Pancreas (tissue), 10 donors: ENCODE data around the gene VWA2. TPM values are rescaled to one million over a fixed set of nuclear protein-coding genes. Genes with fewer than 3 reads are reported as not detected.

Source experiments
- ATAC-seq, 4 donors: fragments of 200-7000 bp; cut with Tn5 transposase; one replicate each; pipeline versions ENCODE4 v1.8.0 to v1.9.1; 2020; ENCODE audit warnings: mild to moderate bottlenecking in 4 of 4, moderate library complexity in 4 of 4
- DNase-seq, 6 donors: peaks; one replicate each; pipeline ENCODE4 v3.0.0-alpha.2; 2020
- FAIRE-seq: peaks from 2 replicates; lab custom pipeline; 2012; peaks lifted over from hg19 to GRCh38; lab: Jason Lieb, UNC
- H3K27ac ChIP-seq, 4 donors: fragments of 200-600 bp; sonication (generic); 1 replicate in 3 of 4; 2 replicates in 1 of 4; pipeline versions ENCODE4 v1.5.0 to v1.8.0; 2020
- H3K27me3 ChIP-seq, 4 donors: fragments of 200-600 bp; one replicate each; pipeline ENCODE4 v1.8.0; 2021
- H3K36me3 ChIP-seq, 3 donors: fragments of 200-600 bp; sonication (generic) in 1 of 3; one replicate each; pipeline versions ENCODE4 v1.5.0 to v1.8.0; 2020 to 2021
- H3K4me1 ChIP-seq, 3 donors: fragments of 200-600 bp; one replicate each; pipeline ENCODE4 v1.8.0; 2021
- H3K4me3 ChIP-seq, 4 donors: fragments of 200-600 bp; sonication (generic) in 2 of 4; one replicate each; pipeline versions ENCODE4 v1.5.0 to v1.8.0; 2020 to 2021
- H3K9me3 ChIP-seq, 4 donors: fragments of 200-600 bp; one replicate each; pipeline ENCODE4 v1.8.0; 2021
- WGBS, 2 donors: extraction: QIAGEN DNeasy Blood & Tissue Kit; methylation state at CpG; one replicate each; pipeline ENCODE4 v1.1.7; 2013; 5-methylcytosine and 5-hydroxymethylcytosine counted together
- intact Hi-C, 3 donors: fragments of 100-400 bp; cut with DNase I; formaldehyde crosslinking; loops; one replicate each; pipeline versions ENCODE4 v1.11.1 to v1.14.2; 2022
- polyA plus RNA-seq, 2 donors: library from polyadenylated mRNA; stranded (reverse); fragments of 200-250 nt; gene quantifications; one replicate each; pipeline ENCODE4 v1.2.3, GENCODE V29; 2013
- total RNA-seq, 6 donors: library from RNA; stranded (reverse); fragmentation: NEBNext Ultra II Directional in 4 of 6; extraction: Animal tissue kit (Norgen Biotek cat#: 25700) in 4 of 6; gene quantifications; one replicate each; pipeline versions ENCODE4 v1.2.1 to v1.2.4, GENCODE V29; 2021 to 2023
- TF ChIP-seq, protein P1 (sequence below), 4 donors: fragments of 200-600 bp; sonication (generic) in 3 of 4; IDR thresholded peaks; one replicate each; pipeline versions ENCODE4 v1.5.0 to v1.8.0; 2021; ENCODE audit warnings: antibody characterized with exemption in 4 of 4
- donor health status: healthy with polysubstance abuse.
- donor health status: DM: no; HTN: no; CAD: no; lungs with moderate emphysema.
- donor health status: DM: no; HTN: no; CAD: no.
- donor health status: control.
- donor health status: control.
- donor health status: Bipolar disorder and iron deficiency.
- donor health status: DM: yes; HTN: yes; CAD: no.
- donor health status: DM: no; HTN: no; CAD: no.
- donor health status: DM: no; HTN: no; CAD: no.
- donor health status: DM: yes; HTN: yes; CAD: no.

Gene VWA2
- total and polyA plus RNA-seq, 8 donors: 1.4 to 9.5 (median 4.2) TPM

DNA sequence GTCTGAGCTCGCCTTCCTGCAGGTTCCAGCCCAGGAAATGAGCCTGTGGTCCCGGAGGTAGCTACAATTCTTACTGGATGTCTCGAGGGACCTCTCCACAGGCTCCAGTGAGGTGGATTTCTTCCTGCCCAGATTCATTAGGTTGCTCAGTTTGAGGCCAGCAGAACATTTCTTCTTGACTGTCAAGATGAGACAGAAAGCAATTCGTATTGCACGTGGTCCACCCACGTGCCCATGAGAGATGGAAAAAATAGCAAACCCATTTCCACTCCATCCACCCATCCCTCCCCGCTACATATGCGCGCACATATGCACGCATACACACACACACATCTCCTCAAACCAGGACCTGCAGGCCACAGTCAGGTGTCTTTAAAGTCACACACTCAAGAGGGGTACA lies 68.7 kb downstream of the VWA2 start:
- intact Hi-C loops: loop anchor here in 1 of 3 donors (10.0 kb wide), 1 partner anchor 237 kb away; no protein-coding TSS in a partner anchor
- TF ChIP-seq, protein P1, sequence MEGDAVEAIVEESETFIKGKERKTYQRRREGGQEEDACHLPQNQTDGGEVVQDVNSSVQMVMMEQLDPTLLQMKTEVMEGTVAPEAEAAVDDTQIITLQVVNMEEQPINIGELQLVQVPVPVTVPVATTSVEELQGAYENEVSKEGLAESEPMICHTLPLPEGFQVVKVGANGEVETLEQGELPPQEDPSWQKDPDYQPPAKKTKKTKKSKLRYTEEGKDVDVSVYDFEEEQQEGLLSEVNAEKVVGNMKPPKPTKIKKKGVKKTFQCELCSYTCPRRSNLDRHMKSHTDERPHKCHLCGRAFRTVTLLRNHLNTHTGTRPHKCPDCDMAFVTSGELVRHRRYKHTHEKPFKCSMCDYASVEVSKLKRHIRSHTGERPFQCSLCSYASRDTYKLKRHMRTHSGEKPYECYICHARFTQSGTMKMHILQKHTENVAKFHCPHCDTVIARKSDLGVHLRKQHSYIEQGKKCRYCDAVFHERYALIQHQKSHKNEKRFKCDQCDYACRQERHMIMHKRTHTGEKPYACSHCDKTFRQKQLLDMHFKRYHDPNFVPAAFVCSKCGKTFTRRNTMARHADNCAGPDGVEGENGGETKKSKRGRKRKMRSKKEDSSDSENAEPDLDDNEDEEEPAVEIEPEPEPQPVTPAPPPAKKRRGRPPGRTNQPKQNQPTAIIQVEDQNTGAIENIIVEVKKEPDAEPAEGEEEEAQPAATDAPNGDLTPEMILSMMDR (IDR thresholded peaks at IDR 0.05): no peak
- 86 to 91% methylated on average over 10 of the region's 10 CpGs for WGBS, 2 donors
- no peak overlapping the region for H3K27ac ChIP-seq
- ATAC-seq (no peak), FAIRE-seq (no peak), DNase-seq (no peak)
- no peak overlapping the region for H3K4me3 ChIP-seq
- H3K9me3 ChIP-seq: no peaks in the 10 kb centered on the region
- H3K4me1 ChIP-seq: no peaks in the 10 kb centered on the region
- no peaks in the 10 kb centered on the region for H3K36me3 ChIP-seq
- H3K27me3 ChIP-seq: no peaks in the 10 kb centered on the region

DNA sequence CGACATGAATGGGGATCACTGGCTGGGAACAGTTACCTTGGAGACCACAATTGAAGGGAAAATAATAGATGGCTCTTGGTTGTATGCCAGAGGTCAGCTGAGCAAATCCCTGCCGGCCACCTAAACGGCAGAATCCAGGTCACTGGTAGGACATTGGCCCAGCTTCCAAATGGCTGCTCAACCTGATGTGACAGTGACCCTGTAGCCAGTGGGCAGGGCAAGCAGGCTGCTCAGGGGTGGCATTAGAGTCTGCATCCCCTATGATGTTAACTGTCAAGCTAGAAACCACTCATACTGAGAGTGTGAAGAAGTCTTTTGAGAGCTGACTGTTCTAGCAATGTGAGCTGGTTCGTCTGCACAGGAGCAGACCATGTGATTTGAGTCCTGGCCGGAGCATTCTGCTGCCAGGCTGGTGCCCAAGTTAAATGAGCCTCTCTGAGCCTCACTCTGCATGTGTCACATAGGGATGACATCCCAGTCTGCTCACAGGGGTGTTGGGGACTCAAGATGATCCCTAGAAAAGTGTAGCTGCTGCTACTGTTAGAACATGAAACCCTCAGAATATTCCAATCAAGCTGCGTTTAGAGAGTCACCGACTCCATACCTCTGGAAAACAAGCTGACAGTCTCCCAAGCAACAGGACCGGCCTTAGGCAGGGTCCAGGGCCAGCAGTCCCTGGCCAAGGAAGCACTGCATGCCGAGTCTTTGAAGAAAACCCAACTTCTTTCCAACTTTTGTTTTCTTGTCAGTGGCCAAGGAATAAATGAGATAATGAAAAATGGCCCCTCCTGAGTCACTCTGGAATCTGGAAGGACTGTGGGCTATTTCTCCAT lies 69.7 kb downstream of the VWA2 start:
- FAIRE-seq: no peak
- Histone ChIP-seq H3K36me3 (no peaks in the 10 kb centered on the region), H3K27me3 (no peaks in the 10 kb centered on the region), H3K27ac (no peak overlapping the region), H3K4me3 (no peak overlapping the region), H3K4me1 (no peaks in the 10 kb centered on the region), H3K9me3 (no peaks in the 10 kb centered on the region)
- intact Hi-C loops: loop anchor here in 1 of 3 donors (10.0 kb wide), 1 partner anchor 236 kb away; no protein-coding TSS in a partner anchor
- WGBS, 2 donors: 67 to 68% methylated on average over 9 of the region's 9 CpGs
- TF ChIP-seq, protein P1 (IDR thresholded peaks at IDR 0.05): no peak
- no peak for DNase-seq
- no peak for ATAC-seq

DNA sequence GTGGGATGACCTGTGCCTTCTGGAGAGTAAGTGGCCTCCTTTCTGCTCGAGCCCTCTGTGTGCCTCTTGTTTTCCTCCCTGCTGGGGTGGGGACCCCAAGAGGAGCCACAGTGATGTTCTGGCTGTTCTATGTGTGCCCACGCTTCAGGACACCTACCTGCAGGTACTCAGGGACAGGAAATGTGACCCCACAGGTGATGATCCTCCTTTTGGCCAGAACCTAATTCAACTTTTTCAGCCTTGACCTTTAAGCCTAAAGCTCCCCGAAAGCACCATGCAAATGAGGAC lies 70.3 kb downstream of the VWA2 start:
- 79 to 83% methylated on average over 3 of the region's 3 CpGs for WGBS, 2 donors
- Histone ChIP-seq H3K36me3 (no peaks in the 10 kb centered on the region), H3K27me3 (no peaks in the 10 kb centered on the region), H3K27ac (no peak overlapping the region), H3K9me3 (no peaks in the 10 kb centered on the region), H3K4me3 (no peak overlapping the region), H3K4me1 (no peaks in the 10 kb centered on the region)
- DNase-seq (no peak), FAIRE-seq (no peak), ATAC-seq (no peak)
- intact Hi-C loops: loop anchor here in 1 of 3 donors (10.0 kb wide), 1 partner anchor 235 kb away; no protein-coding TSS in a partner anchor
- TF ChIP-seq, protein P1 (IDR thresholded peaks at IDR 0.05): no peak

DNA sequence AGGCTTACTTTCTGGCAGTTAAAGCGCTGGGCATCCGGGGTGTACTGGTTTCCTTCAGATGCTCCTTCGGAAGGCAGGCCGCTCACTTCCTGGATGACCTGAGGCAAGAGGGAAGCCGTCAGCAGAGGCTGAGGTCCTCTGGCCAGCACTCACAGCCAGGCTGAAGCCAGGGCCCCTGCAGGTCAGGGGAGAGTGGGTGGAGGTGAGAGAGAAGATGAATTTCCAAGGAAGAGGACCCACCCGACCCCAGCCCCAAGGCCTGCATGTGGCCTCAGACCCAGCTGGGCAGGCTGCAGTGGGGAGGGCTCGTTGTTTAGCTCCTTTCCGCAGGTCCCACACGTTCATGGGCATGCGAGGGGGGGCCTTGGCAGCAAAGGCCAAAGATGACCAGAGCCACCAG lies 71.3 kb downstream of the VWA2 start:
- TF ChIP-seq, protein P1 (IDR thresholded peaks at IDR 0.05): no peak
- H3K4me3 ChIP-seq: no peak overlapping the region
- intact Hi-C loops: loop anchor here in 1 of 3 donors (10.0 kb wide), 1 partner anchor 124 kb away; no protein-coding TSS in a partner anchor
- 84 to 91% methylated on average over 10 of the region's 10 CpGs for WGBS, 2 donors
- no peaks in the 10 kb centered on the region for H3K27me3 ChIP-seq
- FAIRE-seq (no peak), ATAC-seq (no peak), DNase-seq (peak in 1 of 6 donors; percentile 37)
- no peaks in the 10 kb centered on the region for H3K9me3 ChIP-seq
- no peak overlapping the region for H3K27ac ChIP-seq
- H3K36me3 ChIP-seq: no peaks in the 10 kb centered on the region
- no peaks in the 10 kb centered on the region for H3K4me1 ChIP-seq

DNA sequence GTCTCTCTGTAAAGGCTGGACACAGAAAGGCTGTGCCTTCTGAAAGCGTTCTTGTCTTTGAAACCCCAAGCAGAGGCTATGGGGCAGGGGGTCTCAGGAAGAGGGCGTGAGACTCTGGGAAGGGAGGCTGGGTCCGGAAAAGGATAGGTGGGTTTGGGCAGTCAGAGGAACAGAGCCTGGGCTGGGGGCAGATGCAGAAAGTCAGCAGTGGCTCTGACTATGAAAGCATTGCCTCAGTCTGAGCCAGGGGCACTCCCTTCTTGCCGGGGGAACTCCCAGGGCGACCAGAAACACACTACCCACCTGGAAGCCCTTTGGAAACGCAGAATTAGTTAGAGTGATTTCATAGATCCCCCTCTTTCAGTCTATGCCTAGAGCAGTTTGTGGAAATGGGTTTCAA lies 72.0 kb downstream of the VWA2 start:
- H3K27me3 ChIP-seq: no peaks in the 10 kb centered on the region
- no peak overlapping the region for H3K27ac ChIP-seq
- TF ChIP-seq, protein P1 (IDR thresholded peaks at IDR 0.05): no peak
- peak in 1 of 6 donors; percentile 18 for DNase-seq
- intact Hi-C loops: loop anchor here in 1 of 3 donors (10.0 kb wide), 1 partner anchor 124 kb away; no protein-coding TSS in a partner anchor
- whole genome bisulfite sequencing, 2 donors: 72 to 78% methylated on average over 6 of the region's 6 CpGs
- H3K36me3 ChIP-seq: no peaks in the 10 kb centered on the region
- H3K4me3 ChIP-seq: no peak overlapping the region
- no peaks in the 10 kb centered on the region for H3K4me1 ChIP-seq
- no peak for FAIRE-seq
- ATAC-seq: no peak
- no peaks in the 10 kb centered on the region for H3K9me3 ChIP-seq
